Esophagus muscularis mucosa (tissue), 4 donors: Measurements from ENCODE around the gene POLR2M. TPM values are rescaled to one million over a fixed set of nuclear protein-coding genes. Genes with fewer than 3 reads are reported as not detected.

ENCODE experiments used
- DNase-seq: peaks from one replicate; pipeline ENCODE4 v3.0.0-alpha.2; 2017; ENCODE audit errors: extremely low spot score
- H3K27ac ChIP-seq, 4 donors: fragments of 200-600 bp; sonication (generic); replicated peaks in 1 of 4; 1 replicate in 3 of 4; 2 replicates in 1 of 4; pipeline ENCODE4 v1.5.1; 2016 to 2019; ENCODE audit warnings: mild to moderate bottlenecking in 1 of 4
- H3K27me3 ChIP-seq, 4 donors: fragments of 200-600 bp; sonication (generic); one replicate each; pipeline versions ENCODE4 v1.5.1 to v1.6.0; 2016 to 2019
- H3K36me3 ChIP-seq, 4 donors: fragments of 200-600 bp; sonication (generic); one replicate each; pipeline ENCODE4 v1.5.1; 2016 to 2019
- H3K4me1 ChIP-seq, 4 donors: fragments of 200-600 bp; sonication (generic); one replicate each; pipeline ENCODE4 v1.5.1; 2016 to 2019
- H3K4me3 ChIP-seq, 4 donors: fragments of 200-600 bp; sonication (generic); 1 replicate in 2 of 4; 2 replicates in 2 of 4; pipeline ENCODE4 v1.5.1; 2016 to 2019; ENCODE audit warnings: mild to moderate bottlenecking in 4 of 4, moderate library complexity in 1 of 4
- H3K9me3 ChIP-seq, 4 donors: fragments of 200-600 bp; sonication (generic); 1 replicate in 3 of 4; 2 replicates in 1 of 4; pipeline ENCODE4 v1.5.1; 2016 to 2019
- CTCF ChIP-seq, 3 experiments: fragments of 200-600 bp in 2 of 3; fragments of 450-650 bp in 1 of 3; sonication (generic) in 2 of 3; IDR thresholded peaks; one replicate each; pipeline ENCODE4 v1.5.1; 2017 to 2019; ENCODE audit warnings: antibody characterized with exemption in 3 of 3, mild to moderate bottlenecking in 2 of 3, moderate library complexity in 1 of 3
- EP300 ChIP-seq: sonication (generic); formaldehyde crosslinking; IDR thresholded peaks from one replicate; pipeline ENCODE4 v1.6.1; 2017; ENCODE audit warnings: antibody characterized with exemption
- POLR2A ChIP-seq: fragments of 450-650 bp; IDR thresholded peaks from one replicate; pipeline ENCODE4 v1.6.1; 2017; ENCODE audit warnings: antibody characterized with exemption, moderate library complexity, mild to moderate bottlenecking, low read depth
- POLR2AphosphoS5 ChIP-seq, 2 donors: sonication (generic); formaldehyde crosslinking; IDR thresholded peaks; one replicate each; pipeline ENCODE4 v1.6.1; 2017; ENCODE audit warnings: antibody characterized with exemption in 2 of 2
- WGBS: methylation state at CpG from one replicate; pipeline ENCODE4 v1.1.5; 2018; 5-methylcytosine and 5-hydroxymethylcytosine counted together
- intact Hi-C: fragments of 100-400 bp; cut with DNase I; formaldehyde crosslinking; loops from one replicate; pipeline ENCODE4 v1.15.1; 2023
- total RNA-seq, 4 donors: library from RNA; depleted of rRNA; stranded (reverse); fragments of >200 nt; gene quantifications; one replicate each; pipeline versions ENCODE4 v1.1.0 to v1.2.1, GENCODE V29; 2016

The POLR2M gene
- total RNA-seq, 4 donors from 2014 or later, result 133 to 799 (median 379) TPM

- peaks cover 0 to 34% (median 0%) of the 10 kb centered on the region in 4 donors for H3K36me3 ChIP-seq
- no peaks in the 10 kb centered on the region for H3K9me3 ChIP-seq
- no peaks in the 10 kb centered on the region for H3K27me3 ChIP-seq
- intact Hi-C loops, result no loop called here
- H3K4me1 ChIP-seq, result peaks cover 51 to 69% (median 59%) of the 10 kb centered on the region in 4 donors
- no peak overlapping the region for H3K4me3 ChIP-seq
- WGBS, result 70% methylated on average over 8 of the region's 8 CpGs
- no peak for DNase-seq
- H3K27ac ChIP-seq, result peak overlapping the region; percentile 78 to 83 (median 81)
- TF ChIP-seq EP300 (no peak), POLR2A (no peak), POLR2AphosphoS5 (IDR thresholded peaks at IDR 0.05) (no peak), CTCF (IDR thresholded peaks at IDR 0.05) (no peak)
Observed at GRCh38 chr15:57684491-57685151, 21.9 kb upstream of the POLR2M start.

GRCh38 chr15:57685306-57686095, 21.0 kb upstream of the POLR2M start:
- Histone ChIP-seq H3K27ac (peak overlapping the region; percentile 78 to 83 (median 81)), H3K4me1 (peaks cover 49 to 62% (median 56%) of the 10 kb centered on the region in 4 donors), H3K36me3 (peaks cover 0 to 36% (median under 1%) of the 10 kb centered on the region in 4 donors), H3K9me3 (no peaks in the 10 kb centered on the region), H3K27me3 (no peaks in the 10 kb centered on the region), H3K4me3 (no peak overlapping the region)
- TF ChIP-seq CTCF (IDR thresholded peaks at IDR 0.05), result no peak
- TF ChIP-seq POLR2AphosphoS5 (IDR thresholded peaks at IDR 0.05), result no peak
- TF ChIP-seq POLR2A, result no peak
- TF ChIP-seq EP300, result no peak
- intact Hi-C loops, result no loop called here
- 53% methylated on average over 7 of the region's 7 CpGs for WGBS
- no peak for DNase-seq

GRCh38 chr15:57686657-57687056, 19.9 kb upstream of the POLR2M start:
- Histone ChIP-seq H3K36me3 (peaks cover 0 to 34% (median 4%) of the 10 kb centered on the region in 4 donors), H3K4me3 (no peak overlapping the region), H3K4me1 (peaks cover 48 to 57% (median 49%) of the 10 kb centered on the region in 4 donors), H3K9me3 (no peaks in the 10 kb centered on the region), H3K27ac (peak overlapping the region; percentile 78 to 83 (median 81)), H3K27me3 (no peaks in the 10 kb centered on the region)
- intact Hi-C loops, result no loop called here
- DNase-seq, result no peak
- TF ChIP-seq CTCF (IDR thresholded peaks at IDR 0.05) (no peak), POLR2AphosphoS5 (IDR thresholded peaks at IDR 0.05) (peak in 1 of 2 donors; percentile 28)
- WGBS, result 78% methylated on average over 4 of the region's 4 CpGs

GRCh38 chr15:57690341-57690966, 16.1 kb upstream of the POLR2M start:
- Histone ChIP-seq H3K27me3 (no peaks in the 10 kb centered on the region), H3K4me3 (no peak overlapping the region), H3K36me3 (peaks cover 0 to 14% (median 4%) of the 10 kb centered on the region in 4 donors), H3K9me3 (no peaks in the 10 kb centered on the region), H3K4me1 (peaks cover 22 to 43% (median 29%) of the 10 kb centered on the region in 4 donors), H3K27ac (peak overlapping the region in 1 of 4 donors; percentile 27)
- WGBS, result 98% methylated on average over 6 of the region's 6 CpGs
- TF ChIP-seq POLR2A, result no peak
- TF ChIP-seq CTCF (IDR thresholded peaks at IDR 0.05), result no peak
- TF ChIP-seq POLR2AphosphoS5 (IDR thresholded peaks at IDR 0.05), result no peak
- no peak for TF ChIP-seq EP300
- no peak for DNase-seq
- intact Hi-C loops, result no loop called here
